Fibroblast of skin of right quadriceps (primary cell): Measurements from ENCODE around the gene FAM170B.
A peak's percentile ranks its signal among the peaks of the same experiment; 100 is the strongest.

Experiments used
- DNase-seq: peaks from one replicate; pipeline ENCODE4 v3.0.0-alpha.2; 2013

Gene FAM170B

DNA sequence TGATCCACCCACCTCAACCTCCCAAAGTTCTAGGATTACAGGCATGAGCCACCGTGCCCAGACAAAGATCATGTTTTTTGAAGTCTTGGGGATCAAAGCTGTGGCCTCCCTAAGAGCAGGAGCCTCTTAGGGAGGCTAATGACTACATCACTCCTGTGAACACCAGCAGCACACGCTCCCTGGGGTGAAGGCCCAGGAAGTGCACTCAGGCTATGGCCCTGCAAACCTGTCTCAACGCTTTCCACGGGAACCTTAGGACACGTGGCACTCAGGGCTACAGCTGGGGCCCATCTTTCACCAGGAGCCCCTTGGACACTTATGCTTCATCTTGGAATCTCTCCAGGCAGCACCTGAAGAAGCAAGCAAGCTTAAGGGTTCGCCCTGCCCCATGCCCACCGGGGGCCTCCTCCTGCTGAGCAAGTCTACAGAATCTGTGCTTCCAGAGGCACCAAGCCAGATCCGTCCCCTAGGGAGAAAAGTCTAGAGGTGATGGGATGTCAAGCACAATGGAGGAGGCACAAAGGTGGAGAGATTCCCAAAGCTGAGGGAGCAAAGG is 36.9 kb downstream of the FAM170B start:
- DNase-seq = no peak

DNA sequence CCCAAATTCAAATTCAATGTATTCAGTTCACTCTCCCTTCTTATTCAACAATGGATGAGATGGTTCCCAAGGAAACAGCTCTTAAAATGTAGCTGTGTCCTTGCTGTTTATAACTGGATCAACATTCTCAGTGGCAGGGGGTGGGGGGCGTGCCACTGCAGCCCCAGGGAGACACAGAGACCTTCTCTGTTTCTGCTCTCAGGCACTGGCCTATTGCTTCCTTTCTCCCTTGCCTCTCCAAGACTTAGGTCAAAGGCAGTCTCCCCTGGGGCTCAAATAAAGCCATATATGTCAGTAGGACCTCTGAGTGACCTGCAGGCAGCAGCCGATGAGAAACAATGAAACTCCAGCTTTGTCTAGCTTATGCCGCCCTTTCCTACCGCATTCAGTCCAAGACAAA is 39.2 kb downstream of the FAM170B start:
- no peak for DNase-seq

DNA sequence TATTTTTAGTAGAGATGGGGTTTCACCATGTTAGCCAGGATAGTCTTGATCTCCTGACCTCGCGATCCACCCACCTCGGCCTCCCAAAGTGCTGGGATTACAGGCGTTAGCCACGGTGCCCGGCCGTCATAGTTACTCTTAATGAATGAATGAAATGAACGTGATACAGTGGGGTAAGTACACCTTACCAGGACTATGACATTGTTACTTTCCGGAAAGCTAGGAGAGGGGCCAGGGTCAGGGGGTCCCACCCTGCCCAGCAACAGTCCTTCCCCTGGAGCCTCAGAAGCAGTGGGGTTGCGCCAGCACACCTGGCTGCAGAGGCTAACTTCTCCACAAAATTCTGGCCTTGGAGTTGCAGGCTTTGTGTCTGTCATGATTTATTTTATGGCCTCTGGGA is 39.9 kb downstream of the FAM170B start:
- DNase-seq = no peak

DNA sequence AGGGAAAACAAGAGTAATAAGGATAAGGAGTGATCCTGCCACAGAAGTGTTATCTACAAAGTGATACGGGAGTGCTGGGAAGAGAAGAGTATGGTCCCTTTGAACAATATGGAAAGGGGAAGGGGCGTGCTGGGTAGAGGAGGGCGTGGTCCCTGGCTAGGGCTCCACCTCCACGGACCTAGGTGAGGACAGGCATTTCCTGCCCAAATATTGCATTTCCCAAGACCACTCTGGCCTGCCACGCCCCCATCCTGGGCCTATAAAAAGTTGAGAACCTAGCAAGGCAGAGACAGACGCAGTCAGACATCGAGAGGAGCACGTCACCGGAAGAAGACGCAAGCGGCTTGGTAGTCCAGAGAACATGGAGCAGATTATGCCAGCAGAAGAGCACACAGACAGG is 41.3 kb downstream of the FAM170B start:
- no peak for DNase-seq

DNA sequence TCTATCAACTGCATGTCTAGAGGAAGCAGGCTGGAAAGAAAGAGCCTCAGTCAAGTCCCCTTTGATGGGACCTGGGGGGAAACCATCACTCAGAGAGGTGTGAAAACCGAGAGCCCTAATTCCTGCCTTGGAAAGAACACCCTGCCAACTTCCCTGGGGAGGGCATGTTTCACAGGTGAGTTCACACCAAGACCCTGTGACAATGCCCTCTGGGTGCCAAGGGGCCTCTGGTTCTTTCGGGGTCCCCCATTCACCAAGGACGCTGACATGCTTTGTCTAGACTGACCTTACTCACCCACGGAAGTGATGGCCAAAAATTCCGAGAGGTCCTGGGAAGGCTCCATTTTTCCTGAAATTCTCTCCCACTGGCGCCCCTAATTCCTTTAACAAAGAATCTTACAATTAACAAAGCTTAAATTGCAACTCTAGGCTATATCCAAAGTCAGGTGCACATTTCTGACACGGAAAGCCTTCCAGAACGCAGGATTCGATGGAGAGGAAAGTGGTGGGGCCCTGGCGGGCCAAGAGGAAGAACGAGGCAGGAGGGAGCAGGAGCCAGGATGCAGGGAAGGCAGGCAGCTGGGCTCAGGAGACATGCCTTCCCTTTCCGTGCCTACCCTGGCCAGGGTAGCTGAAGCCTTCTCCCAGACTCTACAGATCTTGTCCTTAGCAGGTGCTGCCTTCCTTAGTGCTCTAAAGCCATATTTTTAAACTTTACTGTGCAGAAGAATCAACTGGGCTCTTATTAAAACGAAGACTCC is 42.2 kb downstream of the FAM170B start:
- DNase-seq = no peak

DNA sequence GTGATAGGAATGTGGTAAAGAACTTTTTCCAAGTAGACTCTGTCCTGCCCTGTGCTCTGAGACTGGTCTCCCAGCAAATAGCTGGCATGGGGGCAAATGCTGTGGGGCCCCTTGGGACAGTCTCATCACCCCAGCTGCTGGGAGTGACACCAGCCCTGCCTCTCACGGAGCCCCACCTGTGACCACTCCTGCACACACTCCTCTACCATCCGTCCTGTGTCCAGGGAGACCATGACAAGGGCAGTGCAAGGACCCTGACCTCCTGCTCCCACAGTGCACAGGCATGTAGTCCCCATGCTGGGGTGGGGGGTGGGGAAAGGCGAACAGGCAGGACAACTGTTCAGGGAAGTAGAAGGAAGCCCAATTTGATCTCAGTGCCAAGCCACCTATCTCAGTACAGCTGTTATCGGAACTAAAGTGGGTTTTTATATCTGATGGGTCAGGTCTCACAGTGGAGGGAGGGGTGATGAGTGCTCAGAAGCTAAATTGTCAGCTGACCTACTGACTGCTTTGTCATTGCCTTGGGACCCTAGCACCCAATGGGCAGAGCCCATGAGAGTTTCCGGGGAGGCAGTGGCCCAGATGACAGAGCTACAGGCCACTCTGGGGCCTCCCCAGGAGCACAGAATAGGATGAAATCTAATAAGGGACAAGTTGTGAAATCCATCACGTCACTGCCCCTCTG is 43.0 kb downstream of the FAM170B start:
- no peak for DNase-seq

DNA sequence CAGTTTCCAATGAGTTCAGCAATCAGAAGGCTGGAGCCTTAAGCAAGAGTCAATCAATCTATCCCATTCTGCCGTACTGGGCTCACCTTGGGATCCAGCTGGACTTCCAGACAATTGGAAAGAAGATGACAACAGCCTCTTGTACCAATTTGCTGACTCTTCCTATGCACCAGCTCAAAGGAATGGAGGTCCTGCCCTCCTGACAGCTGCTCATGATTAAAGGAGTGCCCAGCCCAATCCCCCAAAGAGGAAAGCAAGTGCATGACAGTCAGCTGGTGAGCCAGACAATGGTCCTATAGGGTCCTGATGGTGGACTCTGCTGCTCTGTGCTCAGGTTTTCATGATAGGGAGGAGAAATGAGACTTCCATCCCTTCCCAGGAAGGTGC is 43.6 kb downstream of the FAM170B start:
- no peak for DNase-seq

DNA sequence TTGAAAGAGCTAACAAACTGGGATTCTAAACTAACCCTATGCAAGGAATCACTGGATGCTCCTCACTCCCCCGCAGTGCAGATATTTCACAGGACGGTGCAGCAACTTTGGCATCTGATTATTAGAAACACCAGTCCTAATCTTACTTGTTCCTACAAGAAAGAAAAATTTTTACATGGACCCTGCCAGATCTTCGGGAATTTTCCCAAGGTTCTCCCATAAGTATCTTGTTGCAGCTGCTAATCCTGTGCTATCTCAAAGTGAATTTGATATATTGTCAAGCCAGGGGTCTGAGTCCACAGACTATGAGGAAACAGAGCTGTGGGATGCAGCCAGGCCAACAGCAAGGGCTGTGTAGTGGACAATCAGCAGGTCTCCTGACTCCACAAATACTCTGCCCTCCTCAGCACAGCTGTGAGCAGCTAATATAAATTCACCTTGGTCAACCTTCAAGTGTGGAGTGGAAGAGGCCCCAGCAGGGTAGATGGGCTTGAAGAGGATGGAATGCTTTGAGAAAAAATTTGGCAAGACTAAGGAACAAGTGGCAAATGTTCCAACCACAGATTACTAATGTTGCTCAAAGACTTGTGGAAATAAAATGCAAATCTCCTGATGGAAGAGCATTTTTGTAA is 44.1 kb downstream of the FAM170B start:
- DNase-seq = peak; percentile 13

DNA sequence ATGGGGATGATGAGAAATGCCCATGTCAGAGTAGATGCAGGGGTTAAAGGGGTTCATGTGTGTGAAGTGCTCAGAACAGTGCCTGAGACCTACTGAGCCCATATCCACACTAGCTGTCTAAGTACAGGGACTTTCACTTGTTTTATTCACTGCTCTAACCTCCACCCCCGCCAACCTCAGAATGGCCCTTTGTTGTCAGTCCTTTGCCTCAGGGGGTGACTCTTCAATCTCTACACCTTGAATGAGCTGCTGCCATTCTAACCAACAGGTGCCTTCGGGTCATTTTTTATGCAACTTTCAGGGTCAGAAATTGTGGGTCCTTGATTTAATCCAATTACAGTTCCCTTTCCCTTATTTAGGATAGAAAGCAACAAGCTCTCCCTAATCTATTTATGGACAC is 44.7 kb downstream of the FAM170B start:
- DNase-seq = no peak

DNA sequence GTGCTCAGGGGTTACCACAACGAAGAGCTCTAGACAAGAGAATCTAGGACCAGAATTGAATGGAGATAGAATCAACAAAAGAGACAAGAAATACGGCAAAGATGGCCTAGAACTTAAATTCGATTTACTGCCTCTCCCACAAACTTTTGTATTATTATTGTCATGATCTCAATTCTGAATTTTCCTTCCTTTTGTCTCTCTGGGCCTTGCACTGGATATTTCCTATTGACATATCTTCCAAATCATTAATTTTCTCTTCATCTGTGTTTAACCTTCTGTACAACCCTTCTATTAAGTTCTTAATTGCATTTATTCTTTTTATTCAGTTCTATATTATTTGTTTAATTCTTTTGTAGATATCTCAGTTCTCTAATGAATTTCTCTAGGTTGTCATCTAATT is 46.9 kb downstream of the FAM170B start:
- no peak for DNase-seq

DNA sequence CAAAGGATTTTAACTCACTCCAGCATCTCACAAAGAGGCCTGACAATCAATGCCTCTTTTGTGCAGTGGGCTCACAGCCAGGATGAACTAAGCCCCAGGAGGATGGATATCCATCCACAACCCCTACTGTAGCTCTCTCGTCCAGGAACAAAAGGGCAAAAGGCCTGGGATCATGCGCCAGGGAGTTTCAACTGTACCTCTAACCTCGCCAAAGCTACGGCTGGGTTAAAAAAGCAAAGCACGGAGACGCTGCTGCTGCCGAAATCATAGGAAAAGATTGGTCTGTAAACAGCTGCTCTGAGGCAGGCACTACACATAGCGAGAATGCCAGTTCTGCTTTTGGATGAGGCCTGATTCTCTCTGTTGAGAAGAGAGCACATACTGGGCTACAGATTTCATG is 50.6 kb downstream of the FAM170B start:
- DNase-seq = no peak

DNA sequence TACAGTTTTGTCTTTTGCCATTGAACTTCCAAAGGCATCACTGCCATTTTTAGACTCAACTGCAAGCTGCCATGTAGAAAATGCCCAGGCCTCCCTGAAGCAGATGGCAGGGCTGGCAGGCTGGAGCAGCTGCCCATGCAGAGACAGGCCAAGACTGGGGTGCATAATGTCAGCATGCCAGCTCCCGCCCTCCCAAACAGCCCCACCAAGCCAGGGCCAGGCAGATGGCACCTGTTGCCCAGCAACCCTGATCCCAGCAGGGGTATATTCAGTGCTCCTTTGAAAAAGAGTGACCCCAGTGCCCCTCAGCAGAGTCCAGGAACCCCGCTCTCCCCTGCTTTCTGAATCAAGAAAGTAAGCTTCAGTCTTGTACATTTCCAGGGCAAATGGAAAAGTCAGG is 51.1 kb downstream of the FAM170B start:
- no peak for DNase-seq

DNA sequence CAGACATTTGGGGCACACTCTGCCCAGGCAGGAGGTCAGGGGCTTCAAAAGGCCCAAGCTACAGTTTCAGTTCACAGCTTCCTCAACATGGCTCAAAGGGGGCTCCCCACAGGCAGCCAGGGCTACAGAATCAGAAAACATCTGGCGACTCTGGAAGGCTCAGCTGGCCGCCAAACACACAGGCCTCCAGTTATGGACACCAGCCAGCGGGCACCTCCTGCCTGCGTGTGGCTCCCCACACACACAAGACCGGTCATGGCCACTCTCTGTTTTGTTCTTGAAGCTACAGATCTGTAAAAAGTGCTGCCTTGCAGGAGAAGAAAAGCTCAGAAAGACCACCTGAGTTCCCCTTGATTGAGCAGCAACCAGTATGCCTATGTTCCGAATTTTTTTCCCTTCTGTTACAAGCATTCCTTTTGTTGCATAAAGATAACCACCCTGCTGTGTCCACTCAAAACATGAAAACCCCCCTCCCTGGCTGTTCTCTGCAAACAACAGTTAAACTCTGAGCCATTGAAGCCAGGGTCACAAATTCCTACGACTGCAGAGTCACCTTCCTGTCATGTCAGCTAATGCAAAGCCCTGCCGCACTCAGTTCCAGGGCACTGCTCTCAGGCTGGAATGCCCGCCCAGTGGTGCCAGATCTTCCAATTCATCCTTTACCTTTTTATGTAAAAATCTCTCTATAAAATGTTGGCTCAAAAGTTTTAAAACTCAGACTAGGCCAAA is 52.1 kb downstream of the FAM170B start:
- no peak for DNase-seq
